Measurements from ENCODE around the gene SETD4. TPM values are rescaled to one million over a fixed set of nuclear protein-coding genes. Genes with fewer than 3 reads are reported as not detected.

The SETD4 gene
- total and polyA plus RNA-seq, 11 donors, result 4.5 to 12.7 (median 10.4) TPM

GRCh38 chr21:36099000-36099399 lies 38.7 kb upstream of the SETD4 start:
- Histone ChIP-seq H3K4me1 (no peaks in the 10 kb centered on the region), H3K27ac (no peak overlapping the region), H3K36me3 (no peaks in the 10 kb centered on the region), H3K9me3 (peaks cover 0 to 3% (median 0%) of the 10 kb centered on the region in 12 donors), H3K27me3 (peaks cover 0 to 48% (median 4%) of the 10 kb centered on the region in 9 donors), H3K4me3 (no peak overlapping the region)
- intact Hi-C loops (cut with DNase I), result no loop called here
- ATAC-seq (no peak), DNase-seq (no peak)
- WGBS, 4 donors, result 95 to 97% (median 97%) methylated on average over 3 of the region's 3 CpGs
- TF ChIP-seq POLR2A (IDR thresholded peaks at IDR 0.05) (no peak), CTCF (IDR thresholded peaks at IDR 0.05) (no peak)

GRCh38 chr21:36098182-36098532 lies 37.8 kb upstream of the SETD4 start:
- DNase-seq (no peak), ATAC-seq (no peak)
- Histone ChIP-seq H3K4me3 (no peak overlapping the region), H3K4me1 (no peaks in the 10 kb centered on the region), H3K9me3 (peaks cover 0 to 12% (median 0%) of the 10 kb centered on the region in 12 donors), H3K27ac (no peak overlapping the region), H3K36me3 (no peaks in the 10 kb centered on the region), H3K27me3 (peaks cover 0 to 42% (median 3%) of the 10 kb centered on the region in 9 donors)
- WGBS, 4 donors, result 72 to 80% (median 75%) methylated on average over 2 of the region's 2 CpGs
- TF ChIP-seq CTCF (IDR thresholded peaks at IDR 0.05) (no peak), POLR2A (IDR thresholded peaks at IDR 0.05) (no peak)
- intact Hi-C loops (cut with DNase I), result no loop called here

- DNase-seq, result no peak
- no peak for TF ChIP-seq POLR2A (IDR thresholded peaks at IDR 0.05)
- TF ChIP-seq CTCF (IDR thresholded peaks at IDR 0.05), result no peak
- Histone ChIP-seq H3K36me3 (no peaks in the 10 kb centered on the region), H3K4me1 (no peaks in the 10 kb centered on the region), H3K27me3 (peaks cover 0 to 37% (median 3%) of the 10 kb centered on the region in 9 donors), H3K9me3 (peaks cover 0 to 17% (median 0%) of the 10 kb centered on the region in 12 donors), H3K4me3 (no peak overlapping the region), H3K27ac (no peak overlapping the region)
- intact Hi-C loops (cut with DNase I), result no loop called here
- 72 to 83% (median 73%) methylated on average over 8 of the region's 8 CpGs for WGBS, 4 donors
- ATAC-seq, result peak in 1 of 4 donors; percentile 54
Measured at GRCh38 chr21:36097427-36098181, 37.3 kb upstream of the SETD4 start.

- intact Hi-C loops (cut with DNase I), result no loop called here
- no peak for DNase-seq
- Histone ChIP-seq H3K9me3 (peaks cover 0 to 17% (median 0%) of the 10 kb centered on the region in 12 donors), H3K27me3 (peaks cover 0 to 27% (median 3%) of the 10 kb centered on the region in 9 donors), H3K27ac (no peak overlapping the region), H3K36me3 (no peaks in the 10 kb centered on the region), H3K4me3 (no peak overlapping the region), H3K4me1 (no peaks in the 10 kb centered on the region)
- no peak for TF ChIP-seq POLR2A (IDR thresholded peaks at IDR 0.05)
- no peak for TF ChIP-seq CTCF (IDR thresholded peaks at IDR 0.05)
- no peak for ATAC-seq
- WGBS, 4 donors, result 45 to 67% (median 60%) methylated on average over 1 of the region's 1 CpG
Measured at GRCh38 chr21:36096398-36097290, 36.3 kb upstream of the SETD4 start.
